ENCODE measurements around the gene AP1M1. TPM values are rescaled to one million over a fixed set of nuclear protein-coding genes. Genes with fewer than 3 reads are reported as not detected.

AP1M1 gene
- polyA plus RNA-seq, 1 experiment: 42.5 TPM

DNA sequence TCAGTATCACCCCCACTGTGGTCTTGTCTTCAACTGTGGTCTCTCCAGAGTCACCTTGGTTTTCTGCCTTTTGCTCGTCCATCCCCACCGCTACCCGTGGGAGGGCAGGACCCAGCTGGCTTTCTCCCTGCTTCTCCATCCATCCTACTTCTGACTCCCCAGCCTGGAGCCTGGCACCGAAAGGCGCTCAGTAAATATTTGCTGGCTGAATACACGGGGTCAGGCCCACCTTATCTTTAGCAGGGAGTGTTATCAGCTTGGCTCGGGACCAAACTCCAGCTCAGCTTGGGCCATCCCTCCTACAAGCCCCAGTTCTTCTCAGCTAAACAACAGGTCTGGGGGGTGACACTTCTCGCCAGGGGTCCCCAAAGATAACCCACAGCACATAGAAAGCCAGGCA is 64.9 kb downstream of the AP1M1 start:
- H3K27me3 ChIP-seq (ENCODE audit: control insufficient read depth, insufficient read depth, low read length): peaks cover 29% of the 10 kb centered on the region
- POLR2A ChIA-PET: interaction anchor here (1.6 kb wide), 1 partner anchor 62 kb away, joined by 4 read pairs; the partner anchor contains the start of gene KLF2
- no peak for DNase-seq (ENCODE audit: low read depth, low spot score)
- TF ChIP-seq, protein P1, sequence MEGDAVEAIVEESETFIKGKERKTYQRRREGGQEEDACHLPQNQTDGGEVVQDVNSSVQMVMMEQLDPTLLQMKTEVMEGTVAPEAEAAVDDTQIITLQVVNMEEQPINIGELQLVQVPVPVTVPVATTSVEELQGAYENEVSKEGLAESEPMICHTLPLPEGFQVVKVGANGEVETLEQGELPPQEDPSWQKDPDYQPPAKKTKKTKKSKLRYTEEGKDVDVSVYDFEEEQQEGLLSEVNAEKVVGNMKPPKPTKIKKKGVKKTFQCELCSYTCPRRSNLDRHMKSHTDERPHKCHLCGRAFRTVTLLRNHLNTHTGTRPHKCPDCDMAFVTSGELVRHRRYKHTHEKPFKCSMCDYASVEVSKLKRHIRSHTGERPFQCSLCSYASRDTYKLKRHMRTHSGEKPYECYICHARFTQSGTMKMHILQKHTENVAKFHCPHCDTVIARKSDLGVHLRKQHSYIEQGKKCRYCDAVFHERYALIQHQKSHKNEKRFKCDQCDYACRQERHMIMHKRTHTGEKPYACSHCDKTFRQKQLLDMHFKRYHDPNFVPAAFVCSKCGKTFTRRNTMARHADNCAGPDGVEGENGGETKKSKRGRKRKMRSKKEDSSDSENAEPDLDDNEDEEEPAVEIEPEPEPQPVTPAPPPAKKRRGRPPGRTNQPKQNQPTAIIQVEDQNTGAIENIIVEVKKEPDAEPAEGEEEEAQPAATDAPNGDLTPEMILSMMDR (IDR thresholded peaks at IDR 0.05; ENCODE audit: low read depth, low read length): no peak
- CTCF ChIA-PET: interaction anchor here (1.5 kb wide), 1 partner anchor 16 kb away, joined by 3 read pairs; no protein-coding TSS in a partner anchor
- peaks cover 12% of the 10 kb centered on the region for H3K9me3 ChIP-seq (ENCODE audit: control insufficient read depth, insufficient read depth, low read length)
- H3K27ac ChIP-seq (ENCODE audit: low read depth, low read length): no peak overlapping the region
- no peak overlapping the region for H3K4me3 ChIP-seq (ENCODE audit: low read depth, low read length)

DNA sequence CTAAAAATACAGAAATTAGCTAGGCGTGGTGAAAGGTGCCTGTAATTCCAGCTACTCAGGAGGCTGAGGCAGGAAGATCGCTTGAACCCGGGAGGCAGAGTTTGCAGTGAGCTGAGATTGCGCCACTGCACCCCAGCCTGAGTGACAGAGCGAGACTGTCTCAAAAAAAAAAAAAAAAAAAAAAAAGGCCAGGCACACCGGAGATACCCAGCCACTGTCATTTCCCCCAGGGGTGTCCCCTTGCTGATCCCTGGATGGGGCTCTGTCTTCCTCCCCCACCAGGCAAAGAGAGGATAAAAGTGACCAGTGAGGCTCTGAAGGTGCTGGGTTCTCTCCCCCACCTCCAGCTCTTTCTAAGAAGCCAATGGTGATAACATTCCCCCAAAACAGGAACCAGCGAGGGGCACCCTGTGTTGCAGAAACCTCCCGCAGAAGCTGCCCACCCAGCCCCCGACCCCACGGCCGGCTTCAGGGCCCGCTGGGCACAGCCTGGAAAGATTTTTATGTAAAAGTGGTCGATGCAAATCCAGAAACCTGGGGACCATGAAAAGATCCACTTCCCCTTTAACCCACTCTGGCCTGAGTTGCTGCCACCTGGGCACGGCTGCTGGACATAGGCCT is 65.5 kb downstream of the AP1M1 start:
- DNase-seq (ENCODE audit: low read depth, low spot score): no peak
- TF ChIP-seq, protein P1 (IDR thresholded peaks at IDR 0.05; ENCODE audit: low read depth, low read length): no peak
- Histone ChIP-seq H3K27me3 (ENCODE audit: control insufficient read depth, insufficient read depth, low read length) (peaks cover 28% of the 10 kb centered on the region), H3K27ac (ENCODE audit: low read depth, low read length) (no peak overlapping the region), H3K4me3 (ENCODE audit: low read depth, low read length) (no peak overlapping the region), H3K9me3 (ENCODE audit: control insufficient read depth, insufficient read depth, low read length) (peaks cover 12% of the 10 kb centered on the region)
- POLR2A ChIA-PET: interaction anchor here (1.6 kb wide), 1 partner anchor 61 kb away, joined by 4 read pairs; the partner anchor contains the start of gene KLF2
- CTCF ChIA-PET: interaction anchor here (1.5 kb wide), 2 partner anchors 16 to 123 kb away, joined by 3 read pairs; no protein-coding TSS in a partner anchor

DNA sequence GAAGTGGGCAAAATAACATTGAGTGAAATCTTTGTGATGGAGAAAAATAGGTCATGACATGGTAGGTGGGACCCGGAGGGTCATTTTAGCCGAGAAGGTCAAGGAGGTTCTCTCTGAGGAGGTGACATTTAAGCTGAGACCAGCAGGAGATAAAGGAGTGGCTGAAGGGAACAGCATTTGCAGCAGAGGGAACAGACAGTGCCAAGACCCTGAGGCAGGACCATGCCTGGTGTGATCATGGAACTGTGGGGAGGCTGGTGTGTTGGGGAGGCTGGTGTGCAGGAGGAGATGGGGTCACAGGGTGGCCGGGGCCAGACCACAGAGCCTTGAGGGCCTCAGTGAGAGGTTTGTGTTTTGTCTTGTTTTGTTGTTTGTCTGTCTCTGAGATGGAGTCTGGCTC is 67.5 kb downstream of the AP1M1 start:
- CTCF ChIA-PET: interaction anchor here (1.5 kb wide), 1 partner anchor 121 kb away, joined by 3 read pairs; no protein-coding TSS in a partner anchor
- TF ChIP-seq, protein P1 (IDR thresholded peaks at IDR 0.05; ENCODE audit: low read depth, low read length): no peak
- Histone ChIP-seq H3K27me3 (ENCODE audit: control insufficient read depth, insufficient read depth, low read length) (peaks cover 31% of the 10 kb centered on the region), H3K9me3 (ENCODE audit: control insufficient read depth, insufficient read depth, low read length) (peaks cover 10% of the 10 kb centered on the region), H3K27ac (ENCODE audit: low read depth, low read length) (no peak overlapping the region), H3K4me3 (ENCODE audit: low read depth, low read length) (no peak overlapping the region)
- POLR2A ChIA-PET: no interaction called here
- DNase-seq (ENCODE audit: low read depth, low spot score): no peak

DNA sequence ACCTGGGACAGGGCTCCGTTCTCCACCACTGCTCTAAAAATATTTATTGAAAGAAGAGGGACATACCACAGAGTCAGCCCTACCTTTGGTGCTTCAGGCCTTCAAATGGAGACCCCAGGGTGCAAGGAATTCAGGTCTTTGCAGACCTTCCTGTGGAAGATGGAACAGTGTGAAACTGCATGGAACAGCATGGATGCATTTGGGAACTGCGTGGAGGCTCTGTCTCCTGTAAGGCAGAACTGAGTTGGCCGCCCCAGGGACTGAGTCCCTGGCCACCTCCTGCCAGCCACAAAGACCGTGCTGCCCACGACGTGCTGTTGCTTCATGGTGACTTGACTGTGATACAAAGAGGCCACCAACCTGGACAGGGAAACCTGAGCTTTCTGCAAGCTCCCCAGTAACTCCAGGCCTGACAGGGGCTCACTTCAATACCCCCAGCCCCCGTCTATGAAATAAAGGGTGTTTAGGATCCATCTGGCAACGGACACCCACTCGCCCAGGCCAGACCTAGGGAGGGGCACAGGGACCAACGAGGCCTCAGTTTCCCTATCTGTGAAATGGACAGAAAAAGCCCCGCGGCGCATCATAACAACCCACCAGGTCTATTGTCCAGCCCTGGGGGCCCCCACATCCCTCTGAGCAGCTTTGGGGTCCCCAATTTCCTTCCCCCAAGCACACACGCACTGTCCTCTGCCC is 68.3 kb downstream of the AP1M1 start:
- ChIA-PET POLR2A (no interaction called here), CTCF (no interaction called here)
- H3K9me3 ChIP-seq (ENCODE audit: control insufficient read depth, insufficient read depth, low read length): peaks cover 10% of the 10 kb centered on the region
- TF ChIP-seq, protein P1 (IDR thresholded peaks at IDR 0.05; ENCODE audit: low read depth, low read length): no peak
- peaks cover 29% of the 10 kb centered on the region for H3K27me3 ChIP-seq (ENCODE audit: control insufficient read depth, insufficient read depth, low read length)
- DNase-seq (ENCODE audit: low read depth, low spot score): no peak
- H3K27ac ChIP-seq (ENCODE audit: low read depth, low read length): no peak overlapping the region
- H3K4me3 ChIP-seq (ENCODE audit: low read depth, low read length): no peak overlapping the region

DNA sequence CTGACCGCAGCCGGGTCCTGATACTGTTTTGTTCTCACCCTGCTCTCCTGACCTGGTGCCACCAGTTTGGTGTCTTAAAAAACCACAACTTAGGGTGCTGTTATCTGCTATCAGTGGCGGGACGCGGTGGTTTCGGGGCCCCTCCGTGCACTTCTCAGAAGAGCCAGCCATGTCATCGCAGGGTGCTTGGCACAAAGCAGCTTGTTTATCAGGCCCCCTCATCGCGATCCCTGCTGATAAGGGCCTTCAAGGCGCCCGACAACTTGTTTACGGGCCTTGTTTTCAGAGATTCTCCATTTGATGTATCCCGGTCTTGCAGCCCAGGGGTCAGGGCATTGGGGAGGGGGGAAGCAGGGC is 68.9 kb downstream of the AP1M1 start:
- Histone ChIP-seq H3K27me3 (ENCODE audit: control insufficient read depth, insufficient read depth, low read length) (peaks cover 27% of the 10 kb centered on the region), H3K4me3 (ENCODE audit: low read depth, low read length) (no peak overlapping the region), H3K9me3 (ENCODE audit: control insufficient read depth, insufficient read depth, low read length) (peaks cover 10% of the 10 kb centered on the region), H3K27ac (ENCODE audit: low read depth, low read length) (no peak overlapping the region)
- ChIA-PET CTCF (interaction anchor here (1.0 kb wide), 1 partner anchor 19 kb away, joined by 3 read pairs; no protein-coding TSS in a partner anchor), POLR2A (no interaction called here)
- TF ChIP-seq, protein P1 (IDR thresholded peaks at IDR 0.05; ENCODE audit: low read depth, low read length): no peak
- DNase-seq (ENCODE audit: low read depth, low spot score): no peak
